Activated CD8-positive, alpha-beta memory T cell treated with anti-CD3 and anti-CD28 coated beads, Interleukin-2, amount 10 ng/mL, durations not matched to agents 7 days and 5 days (primary cell): Measurements from ENCODE around the gene NFAM1. TPM values are rescaled to one million over a fixed set of nuclear protein-coding genes. Genes with fewer than 3 reads are reported as not detected.

ENCODE experiments used
- ATAC-seq: fragments of 150-1000 bp; cut with Tn5 transposase; one replicate; pipeline ENCODE4 v1.10.0; 2021; ENCODE audit warnings: moderate library complexity
- CTCF ChIA-PET: fragments of 350-600 bp; sonication (Branson Sonifier 250); formaldehyde crosslinking; loops from one replicate; lab custom pipeline; 2021; ENCODE audit warnings: antibody characterized with exemption; lab: Charles Lee
- DNase-seq: peaks from one replicate; pipeline ENCODE4 v3.0.0-alpha.2; 2020
- H3K27ac Mint-ChIP-seq: one replicate; pipeline ENCODE4 v1.8.0; 2021; ENCODE audit warnings: mild to moderate bottlenecking, mixed read lengths
- H3K27me3 Mint-ChIP-seq: one replicate; pipeline ENCODE4 v1.8.0; 2021; ENCODE audit warnings: mixed read lengths
- H3K36me3 Mint-ChIP-seq: one replicate; pipeline ENCODE4 v1.8.0; 2021; ENCODE audit warnings: mild to moderate bottlenecking, mixed read lengths
- H3K4me1 Mint-ChIP-seq: one replicate; pipeline ENCODE4 v1.8.0; 2021; ENCODE audit warnings: mixed read lengths
- H3K4me3 Mint-ChIP-seq: one replicate; pipeline ENCODE4 v1.8.0; 2021; ENCODE audit warnings: mild to moderate bottlenecking, moderate library complexity, mixed read lengths
- H3K9me3 Mint-ChIP-seq: one replicate; pipeline ENCODE4 v1.8.0; 2022; ENCODE audit warnings: low read depth, mixed read lengths
- total RNA-seq, 2 experiments: library from RNA; stranded (reverse); gene quantifications; one replicate each; pipeline ENCODE4 v1.2.3, GENCODE V29; 2021

NFAM1 gene
- total RNA-seq, 2 experiments from 2014 or later, result 0.07 TPM; not detected in 1

GRCh38 chr22:42365111-42365865 lies 66.9 kb downstream of the NFAM1 start:
- Mint-ChIP-seq H3K4me3 (no peak overlapping the region), H3K36me3 (no peaks in the 10 kb centered on the region), H3K9me3 (no peaks in the 10 kb centered on the region), H3K4me1 (peaks cover 13% of the 10 kb centered on the region), H3K27ac (no peak overlapping the region), H3K27me3 (peaks cover 61% of the 10 kb centered on the region)
- CTCF ChIA-PET, result no interaction called here
- no peak for DNase-seq
- no peak for ATAC-seq

- ATAC-seq (no peak), DNase-seq (no peak)
- peaks cover 10% of the 10 kb centered on the region for H3K4me1 Mint-ChIP-seq
- H3K9me3 Mint-ChIP-seq, result no peaks in the 10 kb centered on the region
- H3K27me3 Mint-ChIP-seq, result peaks cover 64% of the 10 kb centered on the region
- H3K27ac Mint-ChIP-seq, result no peak overlapping the region
- no peak overlapping the region for H3K4me3 Mint-ChIP-seq
- no peaks in the 10 kb centered on the region for H3K36me3 Mint-ChIP-seq
- CTCF ChIA-PET, result no interaction called here
Observed at GRCh38 chr22:42364604-42365110, 67.5 kb downstream of the NFAM1 start.

GRCh38 chr22:42363892-42364291 lies 68.3 kb downstream of the NFAM1 start:
- peaks cover 5% of the 10 kb centered on the region for H3K4me1 Mint-ChIP-seq
- no peak overlapping the region for H3K4me3 Mint-ChIP-seq
- ATAC-seq, result no peak
- DNase-seq, result no peak
- CTCF ChIA-PET, result no interaction called here
- H3K9me3 Mint-ChIP-seq, result no peaks in the 10 kb centered on the region
- H3K36me3 Mint-ChIP-seq, result no peaks in the 10 kb centered on the region
- H3K27ac Mint-ChIP-seq, result no peak overlapping the region
- peaks cover 65% of the 10 kb centered on the region for H3K27me3 Mint-ChIP-seq

GRCh38 chr22:42361523-42361922 lies 70.7 kb downstream of the NFAM1 start:
- DNase-seq (no peak), ATAC-seq (no peak)
- peaks cover 1% of the 10 kb centered on the region for H3K4me1 Mint-ChIP-seq
- no peak overlapping the region for H3K4me3 Mint-ChIP-seq
- no peaks in the 10 kb centered on the region for H3K36me3 Mint-ChIP-seq
- CTCF ChIA-PET, result interaction anchor here (1.1 kb wide), 1 partner anchor 192 kb away, joined by 3 read pairs; no protein-coding TSS in a partner anchor
- no peaks in the 10 kb centered on the region for H3K9me3 Mint-ChIP-seq
- peaks cover 43% of the 10 kb centered on the region for H3K27me3 Mint-ChIP-seq
- no peak overlapping the region for H3K27ac Mint-ChIP-seq

- no peaks in the 10 kb centered on the region for H3K9me3 Mint-ChIP-seq
- no peak for ATAC-seq
- CTCF ChIA-PET, result interaction anchor here (1.2 kb wide), 1 partner anchor 11 kb away, joined by 3 read pairs; no protein-coding TSS in a partner anchor
- H3K4me3 Mint-ChIP-seq, result no peak overlapping the region
- DNase-seq, result no peak
- peaks cover 32% of the 10 kb centered on the region for H3K27me3 Mint-ChIP-seq
- no peak overlapping the region for H3K27ac Mint-ChIP-seq
- no peaks in the 10 kb centered on the region for H3K36me3 Mint-ChIP-seq
- H3K4me1 Mint-ChIP-seq, result no peaks in the 10 kb centered on the region
Observed at GRCh38 chr22:42360348-42360747, 71.9 kb downstream of the NFAM1 start.

- no peak overlapping the region for H3K4me3 Mint-ChIP-seq
- no peaks in the 10 kb centered on the region for H3K9me3 Mint-ChIP-seq
- no peaks in the 10 kb centered on the region for H3K36me3 Mint-ChIP-seq
- H3K27ac Mint-ChIP-seq, result no peak overlapping the region
- DNase-seq (no peak), ATAC-seq (no peak)
- H3K27me3 Mint-ChIP-seq, result peaks cover 18% of the 10 kb centered on the region
- H3K4me1 Mint-ChIP-seq, result no peaks in the 10 kb centered on the region
- CTCF ChIA-PET, result no interaction called here
Observed at GRCh38 chr22:42358643-42359558, 73.3 kb downstream of the NFAM1 start.

GRCh38 chr22:42357634-42358296 lies 74.4 kb downstream of the NFAM1 start:
- Mint-ChIP-seq H3K27ac (no peak overlapping the region), H3K4me3 (no peak overlapping the region), H3K27me3 (peaks cover 16% of the 10 kb centered on the region), H3K4me1 (no peaks in the 10 kb centered on the region), H3K36me3 (no peaks in the 10 kb centered on the region), H3K9me3 (no peaks in the 10 kb centered on the region)
- ATAC-seq (no peak), DNase-seq (no peak)
- CTCF ChIA-PET, result no interaction called here

- Mint-ChIP-seq H3K27me3 (peaks cover 12% of the 10 kb centered on the region), H3K27ac (no peak overlapping the region), H3K36me3 (no peaks in the 10 kb centered on the region), H3K4me3 (no peak overlapping the region), H3K4me1 (no peaks in the 10 kb centered on the region), H3K9me3 (no peaks in the 10 kb centered on the region)
- DNase-seq (no peak), ATAC-seq (no peak)
- CTCF ChIA-PET, result no interaction called here
Observed at GRCh38 chr22:42357221-42357620, 75.0 kb downstream of the NFAM1 start.

GRCh38 chr22:42356533-42356932 lies 75.7 kb downstream of the NFAM1 start:
- ATAC-seq, result no peak
- Mint-ChIP-seq H3K9me3 (no peaks in the 10 kb centered on the region), H3K27ac (no peak overlapping the region), H3K4me1 (no peaks in the 10 kb centered on the region), H3K4me3 (no peak overlapping the region), H3K27me3 (peaks cover 6% of the 10 kb centered on the region), H3K36me3 (no peaks in the 10 kb centered on the region)
- CTCF ChIA-PET, result interaction anchor here (1.1 kb wide), 1 partner anchor 39 kb away, joined by 3 read pairs; no protein-coding TSS in a partner anchor
- no peak for DNase-seq

- DNase-seq, result no peak
- no peak overlapping the region for H3K27ac Mint-ChIP-seq
- no peaks in the 10 kb centered on the region for H3K27me3 Mint-ChIP-seq
- no peaks in the 10 kb centered on the region for H3K36me3 Mint-ChIP-seq
- ATAC-seq, result no peak
- no peaks in the 10 kb centered on the region for H3K9me3 Mint-ChIP-seq
- H3K4me3 Mint-ChIP-seq, result no peak overlapping the region
- H3K4me1 Mint-ChIP-seq, result no peaks in the 10 kb centered on the region
- CTCF ChIA-PET, result no interaction called here
Observed at GRCh38 chr22:42353883-42354727, 78.1 kb downstream of the NFAM1 start.

GRCh38 chr22:42350373-42350772 lies 81.8 kb downstream of the NFAM1 start:
- H3K4me3 Mint-ChIP-seq, result no peak overlapping the region
- no peak for ATAC-seq
- no peaks in the 10 kb centered on the region for H3K27me3 Mint-ChIP-seq
- H3K4me1 Mint-ChIP-seq, result no peaks in the 10 kb centered on the region
- no peak overlapping the region for H3K27ac Mint-ChIP-seq
- CTCF ChIA-PET, result no interaction called here
- H3K9me3 Mint-ChIP-seq, result no peaks in the 10 kb centered on the region
- H3K36me3 Mint-ChIP-seq, result no peaks in the 10 kb centered on the region
- no peak for DNase-seq

- no peak for ATAC-seq
- CTCF ChIA-PET, result no interaction called here
- no peaks in the 10 kb centered on the region for H3K36me3 Mint-ChIP-seq
Observed at GRCh38 chr22:42347281-42347824, 84.8 kb downstream of the NFAM1 start.

More at GRCh38 chr22:42347281-42347824, 84.8 kb downstream of the NFAM1 start:
- peaks cover 15% of the 10 kb centered on the region for H3K27me3 Mint-ChIP-seq
- no peak overlapping the region for H3K27ac Mint-ChIP-seq
- no peak for DNase-seq
- no peaks in the 10 kb centered on the region for H3K4me1 Mint-ChIP-seq
- H3K4me3 Mint-ChIP-seq, result no peak overlapping the region
- H3K9me3 Mint-ChIP-seq, result no peaks in the 10 kb centered on the region
